ENCODE data around the gene MAPK6.

The MAPK6 gene

GRCh38 chr15:52056496-52056895, 37.5 kb downstream of the MAPK6 start:
- Histone ChIP-seq H3K9ac (ENCODE audit: low read length) (no peak overlapping the region), H3K27me3 (ENCODE audit: control insufficient read depth, insufficient read depth, low read length) (no peaks in the 10 kb centered on the region), H3K4me3 (ENCODE audit: low read length) (no peak overlapping the region), H3K9me3 (ENCODE audit: control insufficient read depth, low read length) (no peaks in the 10 kb centered on the region), H3K4me1 (ENCODE audit: control insufficient read depth, insufficient read depth, low read length) (no peaks in the 10 kb centered on the region), H3K36me3 (ENCODE audit: control insufficient read depth, insufficient read depth, low read length) (peaks cover 4% of the 10 kb centered on the region)

GRCh38 chr15:52057996-52058395, 39.0 kb downstream of the MAPK6 start:
- Histone ChIP-seq H3K27me3 (ENCODE audit: control insufficient read depth, insufficient read depth, low read length) (no peaks in the 10 kb centered on the region), H3K36me3 (ENCODE audit: control insufficient read depth, insufficient read depth, low read length) (peaks cover 4% of the 10 kb centered on the region), H3K9ac (ENCODE audit: low read length) (no peak overlapping the region), H3K9me3 (ENCODE audit: control insufficient read depth, low read length) (no peaks in the 10 kb centered on the region), H3K4me1 (ENCODE audit: control insufficient read depth, insufficient read depth, low read length) (no peaks in the 10 kb centered on the region), H3K4me3 (ENCODE audit: low read length) (no peak overlapping the region)

- Histone ChIP-seq H3K9ac (ENCODE audit: low read length) (no peak overlapping the region), H3K4me3 (ENCODE audit: low read length) (no peak overlapping the region), H3K4me1 (ENCODE audit: control insufficient read depth, insufficient read depth, low read length) (no peaks in the 10 kb centered on the region), H3K27me3 (ENCODE audit: control insufficient read depth, insufficient read depth, low read length) (no peaks in the 10 kb centered on the region), H3K9me3 (ENCODE audit: control insufficient read depth, low read length) (no peaks in the 10 kb centered on the region), H3K36me3 (ENCODE audit: control insufficient read depth, insufficient read depth, low read length) (peaks cover 4% of the 10 kb centered on the region)
These were observed 41.5 kb downstream of the MAPK6 start for GRCh38 chr15:52060501-52060900.

DNA sequence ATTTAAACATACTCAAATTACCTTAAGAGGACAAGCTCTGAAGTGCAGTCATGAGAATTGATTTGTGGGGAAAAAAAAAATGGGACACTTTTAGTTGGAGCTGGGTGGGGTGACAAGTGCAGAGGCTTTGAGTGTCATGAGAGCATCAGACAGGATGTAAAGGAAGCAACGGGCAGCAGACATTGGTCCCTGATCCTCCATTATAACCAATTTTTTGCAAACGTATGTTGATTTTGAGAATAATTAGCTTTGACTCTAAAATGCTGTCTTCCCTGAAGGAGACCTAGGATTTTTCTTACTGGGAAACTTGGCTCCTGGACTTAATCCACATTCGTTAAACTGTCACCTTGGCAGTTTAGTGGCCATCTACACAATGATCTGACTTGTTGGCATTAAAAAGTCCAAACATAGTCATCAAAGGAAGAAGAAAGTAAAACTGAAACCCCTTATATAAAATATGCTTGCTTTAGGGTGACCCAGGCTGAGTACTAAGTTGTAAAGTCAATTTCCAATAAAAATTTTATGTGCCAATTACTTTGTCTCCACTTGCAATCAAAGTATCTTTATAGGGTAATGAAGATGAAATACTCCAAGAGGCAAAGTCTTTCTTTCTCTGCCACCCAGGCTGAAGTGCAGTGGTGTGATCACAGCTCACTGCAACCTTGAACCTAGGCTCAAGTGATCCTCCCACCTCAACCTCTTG, 48.0 kb downstream of the MAPK6 start:
- Histone ChIP-seq H3K27me3 (ENCODE audit: control insufficient read depth, insufficient read depth, low read length) (no peaks in the 10 kb centered on the region), H3K4me3 (ENCODE audit: low read length) (no peak overlapping the region), H3K36me3 (ENCODE audit: control insufficient read depth, insufficient read depth, low read length) (no peaks in the 10 kb centered on the region), H3K4me1 (ENCODE audit: control insufficient read depth, insufficient read depth, low read length) (peaks cover 29% of the 10 kb centered on the region), H3K9ac (ENCODE audit: low read length) (no peak overlapping the region), H3K9me3 (ENCODE audit: control insufficient read depth, low read length) (no peaks in the 10 kb centered on the region)

DNA sequence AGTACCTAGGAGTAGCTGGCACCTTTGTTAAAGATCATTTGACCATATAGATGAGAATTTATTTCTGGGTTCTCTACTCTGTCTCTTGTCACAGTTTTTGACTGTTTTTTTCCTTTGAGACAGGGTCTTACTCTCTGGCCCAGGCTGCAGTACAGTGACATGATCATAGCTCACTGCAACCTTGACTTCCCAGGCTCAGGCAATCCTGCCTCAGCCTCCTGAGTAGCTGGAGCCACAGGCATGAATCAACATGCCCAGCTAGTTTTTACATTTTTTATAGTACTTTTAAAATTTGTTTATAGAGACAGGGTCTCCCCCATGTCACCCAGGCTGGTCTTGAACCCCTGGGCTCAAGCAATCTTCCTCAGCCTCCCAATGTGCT, 48.5 kb downstream of the MAPK6 start:
- H3K36me3 ChIP-seq (ENCODE audit: control insufficient read depth, insufficient read depth, low read length) = no peaks in the 10 kb centered on the region
- peaks cover 32% of the 10 kb centered on the region for H3K4me1 ChIP-seq (ENCODE audit: control insufficient read depth, insufficient read depth, low read length)
- H3K4me3 ChIP-seq (ENCODE audit: low read length) = no peak overlapping the region
- no peaks in the 10 kb centered on the region for H3K27me3 ChIP-seq (ENCODE audit: control insufficient read depth, insufficient read depth, low read length)
- no peak overlapping the region for H3K9ac ChIP-seq (ENCODE audit: low read length)
- no peaks in the 10 kb centered on the region for H3K9me3 ChIP-seq (ENCODE audit: control insufficient read depth, low read length)

DNA sequence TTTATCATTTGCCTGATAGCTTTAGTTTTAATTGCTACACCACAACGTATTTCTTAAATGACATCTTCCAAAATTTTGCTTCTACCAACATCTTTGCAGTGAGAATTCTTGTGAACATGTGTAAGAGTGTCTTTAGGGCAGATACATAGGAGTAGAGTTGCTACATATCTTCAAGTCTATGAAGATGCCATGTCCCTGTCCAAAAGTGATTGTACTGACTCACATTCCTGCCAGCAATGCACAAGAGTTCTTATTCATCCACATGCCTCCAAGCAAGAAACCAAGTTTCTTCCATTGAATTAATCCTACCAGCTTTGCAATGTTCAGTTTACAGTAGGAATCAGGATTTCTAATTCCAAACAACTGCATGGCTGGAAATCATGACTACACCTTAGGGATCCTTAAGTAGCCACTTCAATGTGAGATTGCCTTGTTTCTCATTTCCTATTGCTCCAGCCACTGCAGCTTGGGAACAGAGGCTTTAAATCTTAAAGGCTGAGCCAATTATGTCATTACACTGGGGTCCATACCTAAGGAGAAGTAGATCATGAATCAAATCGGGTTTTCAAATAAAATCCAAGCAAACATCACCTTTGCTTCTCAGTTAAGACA, 49.1 kb downstream of the MAPK6 start:
- Histone ChIP-seq H3K36me3 (ENCODE audit: control insufficient read depth, insufficient read depth, low read length) (no peaks in the 10 kb centered on the region), H3K4me1 (ENCODE audit: control insufficient read depth, insufficient read depth, low read length) (peaks cover 32% of the 10 kb centered on the region), H3K9me3 (ENCODE audit: control insufficient read depth, low read length) (no peaks in the 10 kb centered on the region), H3K4me3 (ENCODE audit: low read length) (no peak overlapping the region), H3K9ac (ENCODE audit: low read length) (no peak overlapping the region), H3K27me3 (ENCODE audit: control insufficient read depth, insufficient read depth, low read length) (no peaks in the 10 kb centered on the region)

GRCh38 chr15:52069559-52069958, 50.5 kb downstream of the MAPK6 start:
- peaks cover 32% of the 10 kb centered on the region for H3K4me1 ChIP-seq (ENCODE audit: control insufficient read depth, insufficient read depth, low read length)
- H3K9ac ChIP-seq (ENCODE audit: low read length) = no peak overlapping the region
- H3K27me3 ChIP-seq (ENCODE audit: control insufficient read depth, insufficient read depth, low read length) = no peaks in the 10 kb centered on the region
- H3K9me3 ChIP-seq (ENCODE audit: control insufficient read depth, low read length) = no peaks in the 10 kb centered on the region
- no peaks in the 10 kb centered on the region for H3K36me3 ChIP-seq (ENCODE audit: control insufficient read depth, insufficient read depth, low read length)
- H3K4me3 ChIP-seq (ENCODE audit: low read length) = no peak overlapping the region

- no peak overlapping the region for H3K4me3 ChIP-seq (ENCODE audit: low read length)
- no peak overlapping the region for H3K9ac ChIP-seq (ENCODE audit: low read length)
- no peaks in the 10 kb centered on the region for H3K27me3 ChIP-seq (ENCODE audit: control insufficient read depth, insufficient read depth, low read length)
- H3K36me3 ChIP-seq (ENCODE audit: control insufficient read depth, insufficient read depth, low read length) = no peaks in the 10 kb centered on the region
- peaks cover 32% of the 10 kb centered on the region for H3K4me1 ChIP-seq (ENCODE audit: control insufficient read depth, insufficient read depth, low read length)
- no peaks in the 10 kb centered on the region for H3K9me3 ChIP-seq (ENCODE audit: control insufficient read depth, low read length)
These were observed 52.6 kb downstream of the MAPK6 start for GRCh38 chr15:52071570-52071969.

GRCh38 chr15:52076889-52077781, 58.1 kb downstream of the MAPK6 start:
- H3K4me3 ChIP-seq (ENCODE audit: low read length) = no peak overlapping the region
- H3K4me1 ChIP-seq (ENCODE audit: control insufficient read depth, insufficient read depth, low read length) = peaks cover 8% of the 10 kb centered on the region
- no peak overlapping the region for H3K9ac ChIP-seq (ENCODE audit: low read length)

GRCh38 chr15:52078197-52078875, 59.3 kb downstream of the MAPK6 start:
- no peaks in the 10 kb centered on the region for H3K27me3 ChIP-seq (ENCODE audit: control insufficient read depth, insufficient read depth, low read length)
- H3K4me3 ChIP-seq (ENCODE audit: low read length) = no peak overlapping the region
- H3K4me1 ChIP-seq (ENCODE audit: control insufficient read depth, insufficient read depth, low read length) = peaks cover 6% of the 10 kb centered on the region
- H3K9ac ChIP-seq (ENCODE audit: low read length) = no peak overlapping the region
- no peaks in the 10 kb centered on the region for H3K9me3 ChIP-seq (ENCODE audit: control insufficient read depth, low read length)
- H3K36me3 ChIP-seq (ENCODE audit: control insufficient read depth, insufficient read depth, low read length) = no peaks in the 10 kb centered on the region

More at GRCh38 chr15:52076889-52077781, 58.1 kb downstream of the MAPK6 start:
- Histone ChIP-seq H3K9me3 (ENCODE audit: control insufficient read depth, low read length) (no peaks in the 10 kb centered on the region), H3K36me3 (ENCODE audit: control insufficient read depth, insufficient read depth, low read length) (no peaks in the 10 kb centered on the region), H3K27me3 (ENCODE audit: control insufficient read depth, insufficient read depth, low read length) (no peaks in the 10 kb centered on the region)

GRCh38 chr15:52078876-52079700, 60.1 kb downstream of the MAPK6 start:
- H3K9me3 ChIP-seq (ENCODE audit: control insufficient read depth, low read length) = no peaks in the 10 kb centered on the region
- no peaks in the 10 kb centered on the region for H3K27me3 ChIP-seq (ENCODE audit: control insufficient read depth, insufficient read depth, low read length)
- peaks cover 6% of the 10 kb centered on the region for H3K4me1 ChIP-seq (ENCODE audit: control insufficient read depth, insufficient read depth, low read length)
- no peaks in the 10 kb centered on the region for H3K36me3 ChIP-seq (ENCODE audit: control insufficient read depth, insufficient read depth, low read length)
- H3K4me3 ChIP-seq (ENCODE audit: low read length) = no peak overlapping the region
- no peak overlapping the region for H3K9ac ChIP-seq (ENCODE audit: low read length)
